Fibroblast of pulmonary artery (primary cell): ENCODE data around the gene TPRG1L.

ENCODE experiments used
- DNase-seq: peaks from one replicate; pipeline ENCODE4 v3.0.0-alpha.2; 2010; ENCODE audit warnings: low read depth
- H3K4me3 ChIP-seq: replicated peaks from 2 replicates; pipeline ENCODE4 v1.5.1; 2011; ENCODE audit warnings: low read depth, mild to moderate bottlenecking, control low read depth, low read length, moderate library complexity
- TF ChIP-seq, protein P1 (sequence below): IDR thresholded peaks from 2 replicates; pipeline ENCODE4 v1.5.1; 2011; ENCODE audit warnings: mild to moderate bottlenecking, control low read depth, low read length, inconsistent platforms; ENCODE audit errors: missing control alignments

Gene TPRG1L

DNA sequence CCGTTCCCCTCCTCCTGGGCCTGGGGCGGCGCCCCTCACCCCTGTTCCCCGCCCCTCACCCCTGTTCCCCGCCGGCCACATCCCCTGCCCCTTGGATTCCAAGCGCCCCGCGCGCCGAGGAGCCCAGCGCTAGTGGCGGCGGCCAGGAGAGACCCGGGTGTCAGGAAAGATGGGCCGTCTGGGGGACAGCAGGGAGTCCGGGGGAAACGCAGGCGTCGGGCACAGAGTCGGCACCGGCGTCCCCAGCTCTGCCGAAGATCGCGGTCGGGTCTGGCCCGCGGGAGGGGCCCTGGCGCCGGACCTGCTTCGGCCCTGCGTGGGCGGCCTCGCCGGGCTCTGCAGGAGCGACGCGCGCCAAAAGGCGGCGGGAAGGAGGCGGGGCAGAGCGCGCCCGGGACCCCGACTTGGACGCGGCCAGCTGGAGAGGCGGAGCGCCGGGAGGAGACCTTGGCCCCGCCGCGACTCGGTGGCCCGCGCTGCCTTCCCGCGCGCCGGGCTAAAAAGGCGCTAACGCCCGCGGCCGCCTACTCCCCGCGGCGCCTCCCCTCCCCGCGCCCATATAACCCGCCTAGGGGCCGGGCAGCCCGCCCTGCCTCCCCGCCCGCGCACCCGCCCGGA is 27.2 kb downstream of the TPRG1L start, which contains the start of gene TP73:
Gene TP73, plus strand, starts transcription at position 587 of the 618 bp plus-strand sequence. CDS start 29,850 bp downstream, outside the sequence.
- no peak within 1 kb of the TSS for H3K4me3 ChIP-seq
- no peak for DNase-seq
- TF ChIP-seq, protein P1, sequence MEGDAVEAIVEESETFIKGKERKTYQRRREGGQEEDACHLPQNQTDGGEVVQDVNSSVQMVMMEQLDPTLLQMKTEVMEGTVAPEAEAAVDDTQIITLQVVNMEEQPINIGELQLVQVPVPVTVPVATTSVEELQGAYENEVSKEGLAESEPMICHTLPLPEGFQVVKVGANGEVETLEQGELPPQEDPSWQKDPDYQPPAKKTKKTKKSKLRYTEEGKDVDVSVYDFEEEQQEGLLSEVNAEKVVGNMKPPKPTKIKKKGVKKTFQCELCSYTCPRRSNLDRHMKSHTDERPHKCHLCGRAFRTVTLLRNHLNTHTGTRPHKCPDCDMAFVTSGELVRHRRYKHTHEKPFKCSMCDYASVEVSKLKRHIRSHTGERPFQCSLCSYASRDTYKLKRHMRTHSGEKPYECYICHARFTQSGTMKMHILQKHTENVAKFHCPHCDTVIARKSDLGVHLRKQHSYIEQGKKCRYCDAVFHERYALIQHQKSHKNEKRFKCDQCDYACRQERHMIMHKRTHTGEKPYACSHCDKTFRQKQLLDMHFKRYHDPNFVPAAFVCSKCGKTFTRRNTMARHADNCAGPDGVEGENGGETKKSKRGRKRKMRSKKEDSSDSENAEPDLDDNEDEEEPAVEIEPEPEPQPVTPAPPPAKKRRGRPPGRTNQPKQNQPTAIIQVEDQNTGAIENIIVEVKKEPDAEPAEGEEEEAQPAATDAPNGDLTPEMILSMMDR = no peak

DNA sequence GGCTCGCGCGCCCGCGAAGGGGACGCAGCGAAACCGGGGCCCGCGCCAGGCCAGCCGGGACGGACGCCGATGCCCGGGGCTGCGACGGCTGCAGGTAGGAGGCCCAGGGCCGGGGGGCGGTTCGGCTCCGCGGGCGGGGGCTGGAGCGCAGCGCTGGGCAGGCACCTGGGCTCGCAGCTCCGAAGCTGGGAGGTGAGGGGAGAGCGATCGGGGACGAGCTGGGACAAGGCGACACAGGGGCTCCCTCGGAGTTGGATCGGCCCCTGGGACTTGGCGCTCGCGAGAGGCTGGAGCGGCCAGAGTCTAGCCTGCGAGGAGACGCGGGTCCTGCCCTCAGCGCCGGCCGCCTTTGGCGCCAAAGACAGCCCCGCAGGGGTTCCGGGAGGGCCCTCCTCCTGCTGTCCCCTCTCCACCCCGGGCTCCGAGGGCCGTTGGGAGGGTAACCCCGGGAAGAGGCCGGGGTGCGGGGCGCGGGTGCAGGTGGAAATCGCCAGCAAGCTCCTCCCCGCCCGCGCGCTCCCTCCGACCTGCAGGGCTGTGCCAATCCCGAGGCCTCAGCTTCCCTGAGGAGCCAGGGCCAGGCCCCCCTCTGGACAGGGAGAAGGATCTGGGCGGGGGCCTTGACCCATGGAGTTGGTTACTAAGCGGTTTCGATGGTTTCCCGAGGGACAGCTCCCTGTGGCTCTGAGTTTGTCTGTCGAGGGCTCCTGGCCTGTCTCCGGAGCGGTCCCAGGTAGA is 27.9 kb downstream of the TPRG1L start:
- DNase-seq = no peak
- H3K4me3 ChIP-seq = no peak overlapping the region
- TF ChIP-seq, protein P1 = no peak

DNA sequence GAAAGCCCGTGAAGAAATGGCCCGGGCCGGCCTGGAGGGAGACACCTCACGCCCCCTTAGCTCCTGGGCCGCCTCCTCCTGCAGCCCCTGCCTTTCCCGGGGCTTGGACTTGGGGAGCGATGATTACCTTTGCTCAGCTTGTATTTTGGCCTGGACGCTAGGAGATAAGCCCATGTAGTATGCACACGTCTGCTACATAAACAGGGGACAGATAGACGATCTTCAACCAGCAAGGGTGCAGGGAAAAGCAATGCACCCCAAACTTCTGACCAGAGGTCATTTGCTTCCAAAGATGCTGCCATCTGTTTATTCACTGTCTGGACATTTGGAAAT is 28.4 kb downstream of the TPRG1L start:
- TF ChIP-seq, protein P1 = no peak
- DNase-seq = no peak
- H3K4me3 ChIP-seq = no peak overlapping the region

DNA sequence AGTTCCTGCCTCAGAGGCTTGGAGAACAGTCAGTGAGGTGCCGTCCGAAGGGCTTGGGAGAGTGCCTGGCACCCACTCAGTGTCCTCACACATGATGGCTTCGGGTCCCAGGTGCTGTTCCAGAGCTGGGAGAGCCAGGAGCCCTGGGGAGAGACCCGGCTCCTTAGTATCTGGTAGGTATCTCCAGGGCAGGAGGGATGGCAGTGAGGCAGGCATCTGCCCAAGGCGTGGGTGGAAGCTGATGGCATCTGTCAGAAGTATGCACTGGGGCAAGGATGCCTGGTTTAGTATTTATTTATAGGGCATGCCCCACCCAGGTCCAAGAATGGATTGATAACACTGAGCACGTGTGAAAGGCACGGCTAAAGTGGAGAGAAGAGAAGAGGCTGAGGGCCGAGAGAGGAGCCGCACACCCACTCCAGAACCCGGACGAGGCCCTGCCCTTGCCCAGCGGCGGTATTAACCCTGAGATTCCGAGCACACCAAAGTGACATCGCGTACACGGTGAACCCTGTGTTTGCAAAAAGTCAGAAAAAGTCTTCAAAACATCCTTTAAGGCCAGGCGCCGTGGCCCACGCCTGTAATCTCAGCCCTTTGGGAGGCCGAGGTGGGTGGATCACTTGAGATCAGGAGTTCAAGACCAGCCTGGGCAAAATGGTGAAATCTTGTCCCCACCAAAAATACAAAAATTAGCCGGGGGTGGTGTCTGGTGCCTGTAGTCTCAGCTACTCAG is 29.9 kb downstream of the TPRG1L start:
- TF ChIP-seq, protein P1 = no peak
- H3K4me3 ChIP-seq = no peak overlapping the region
- no peak for DNase-seq

DNA sequence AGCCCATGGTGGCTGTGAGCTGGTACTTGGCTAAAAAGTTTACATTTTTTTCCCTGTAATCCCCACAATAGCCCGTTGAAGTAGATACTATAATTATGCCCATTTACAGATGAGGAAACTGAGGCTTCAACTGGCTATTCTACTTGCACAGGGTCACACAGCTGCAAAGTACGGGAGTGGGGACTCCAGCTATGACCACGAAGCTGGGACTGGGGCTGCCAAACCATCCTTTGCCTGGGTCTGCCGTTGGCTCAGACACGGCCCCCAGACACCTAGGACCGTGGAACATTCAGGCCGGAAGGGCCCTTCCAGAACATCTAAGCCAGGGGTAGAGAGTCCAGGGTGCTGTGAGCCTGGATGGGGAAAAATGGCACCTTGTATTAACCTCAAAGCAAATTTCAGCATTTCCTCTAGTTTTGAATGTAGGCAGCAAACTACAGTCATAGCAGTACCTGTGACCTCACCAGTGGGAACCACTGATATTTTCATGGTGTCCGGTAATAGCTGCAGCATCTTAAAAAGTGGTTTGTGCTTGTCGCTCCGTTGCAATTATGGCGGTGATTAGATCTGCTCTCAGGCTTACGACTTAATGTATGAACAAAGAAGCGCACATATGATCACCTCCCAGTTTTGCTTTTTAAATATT is 31.8 kb downstream of the TPRG1L start:
- TF ChIP-seq, protein P1 = no peak
- DNase-seq = no peak

DNA sequence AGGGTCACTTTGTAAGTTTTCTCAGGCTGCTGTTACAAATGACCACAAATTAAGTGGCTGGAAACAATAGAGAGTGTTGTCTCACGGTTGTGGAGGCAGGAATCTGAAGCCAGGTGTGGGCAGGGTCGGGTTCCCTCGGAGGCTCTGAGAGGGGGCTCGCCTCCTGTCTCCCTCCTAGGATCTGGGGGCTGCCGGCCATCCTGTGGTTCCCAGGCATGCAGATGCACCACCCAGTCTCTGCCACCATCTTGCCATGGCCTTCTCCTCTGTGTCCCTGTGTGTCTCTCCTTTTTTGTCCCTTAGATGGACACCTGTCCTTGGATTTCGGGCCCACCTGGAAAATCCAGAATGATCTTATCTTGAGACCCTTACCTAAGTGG is 32.3 kb downstream of the TPRG1L start:
- DNase-seq = no peak
- TF ChIP-seq, protein P1 = no peak
- H3K4me3 ChIP-seq = no peak overlapping the region

More for the DNA sequence above, 31.8 kb downstream of the TPRG1L start:
- no peak overlapping the region for H3K4me3 ChIP-seq
